MM.1S (cell line): ENCODE results near the gene COG5.

Experiments used
- EZH2 ChIP-seq: fragments of 300-600 bp; sonication (generic); optimal IDR thresholded peaks from 2 replicates; pipeline ENCODE3; 2017; ENCODE audit warnings: low read depth, mild to moderate bottlenecking, antibody characterized with exemption, low read length, mixed read lengths
- TF ChIP-seq, protein P1 (sequence below): fragments of 300-600 bp; sonication (generic); IDR thresholded peaks from 2 replicates; pipeline ENCODE4 v1.5.1; 2016; ENCODE audit warnings: antibody characterized with exemption, low read length, mixed read lengths

DNA sequence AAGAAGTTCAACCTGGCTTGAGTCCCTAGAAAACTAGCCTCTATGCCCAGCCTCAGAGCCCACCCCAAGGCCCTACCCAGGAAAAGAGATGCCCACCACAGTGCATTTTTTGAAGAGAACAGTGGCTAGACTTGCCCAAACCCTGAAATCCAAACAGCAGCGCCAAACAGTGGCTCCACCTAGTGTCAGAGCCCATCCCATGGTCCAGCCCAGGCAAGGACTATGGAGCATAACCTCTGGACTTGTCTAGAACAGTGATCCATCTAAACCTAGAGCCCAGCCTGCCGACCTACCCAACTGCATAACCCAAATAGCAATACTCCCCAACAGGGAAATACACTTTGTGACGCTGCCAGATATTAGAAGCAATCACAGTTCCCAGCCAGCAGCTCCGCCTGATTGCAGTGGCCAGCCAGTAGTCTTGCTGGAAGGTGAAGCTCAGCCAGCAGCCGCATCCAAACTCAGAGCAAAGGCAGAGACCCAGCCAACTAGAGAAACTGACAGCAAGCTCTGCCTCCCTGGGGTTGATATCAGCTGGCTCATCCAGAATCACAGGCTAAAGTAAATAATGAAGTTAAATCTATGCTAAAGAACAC lies 350.4 kb downstream of the COG5 start:
- TF ChIP-seq, protein P1, sequence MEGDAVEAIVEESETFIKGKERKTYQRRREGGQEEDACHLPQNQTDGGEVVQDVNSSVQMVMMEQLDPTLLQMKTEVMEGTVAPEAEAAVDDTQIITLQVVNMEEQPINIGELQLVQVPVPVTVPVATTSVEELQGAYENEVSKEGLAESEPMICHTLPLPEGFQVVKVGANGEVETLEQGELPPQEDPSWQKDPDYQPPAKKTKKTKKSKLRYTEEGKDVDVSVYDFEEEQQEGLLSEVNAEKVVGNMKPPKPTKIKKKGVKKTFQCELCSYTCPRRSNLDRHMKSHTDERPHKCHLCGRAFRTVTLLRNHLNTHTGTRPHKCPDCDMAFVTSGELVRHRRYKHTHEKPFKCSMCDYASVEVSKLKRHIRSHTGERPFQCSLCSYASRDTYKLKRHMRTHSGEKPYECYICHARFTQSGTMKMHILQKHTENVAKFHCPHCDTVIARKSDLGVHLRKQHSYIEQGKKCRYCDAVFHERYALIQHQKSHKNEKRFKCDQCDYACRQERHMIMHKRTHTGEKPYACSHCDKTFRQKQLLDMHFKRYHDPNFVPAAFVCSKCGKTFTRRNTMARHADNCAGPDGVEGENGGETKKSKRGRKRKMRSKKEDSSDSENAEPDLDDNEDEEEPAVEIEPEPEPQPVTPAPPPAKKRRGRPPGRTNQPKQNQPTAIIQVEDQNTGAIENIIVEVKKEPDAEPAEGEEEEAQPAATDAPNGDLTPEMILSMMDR = peak; percentile 17; the same call in 1 of the 2 replicates
- TF ChIP-seq EZH2 = no peak
